HG03280 (cell line): Measurements from ENCODE around the gene URI1.
A peak's percentile ranks its signal among the peaks of the same experiment; 100 is the strongest.
"Not testable (repeated sequence)": the region's sequence is repeated elsewhere in the genome, so short reads cannot be mapped to it uniquely, and the experiment has no call there.

ENCODE experiments used
- ATAC-seq: cut with Tn5 transposase; IDR thresholded peaks from one replicate; pipeline ENCODE4 v1.9.1; 2021; ENCODE audit warnings: mild to moderate bottlenecking, moderate library complexity; ENCODE audit not compliant: unreplicated experiment

Gene URI1

DNA sequence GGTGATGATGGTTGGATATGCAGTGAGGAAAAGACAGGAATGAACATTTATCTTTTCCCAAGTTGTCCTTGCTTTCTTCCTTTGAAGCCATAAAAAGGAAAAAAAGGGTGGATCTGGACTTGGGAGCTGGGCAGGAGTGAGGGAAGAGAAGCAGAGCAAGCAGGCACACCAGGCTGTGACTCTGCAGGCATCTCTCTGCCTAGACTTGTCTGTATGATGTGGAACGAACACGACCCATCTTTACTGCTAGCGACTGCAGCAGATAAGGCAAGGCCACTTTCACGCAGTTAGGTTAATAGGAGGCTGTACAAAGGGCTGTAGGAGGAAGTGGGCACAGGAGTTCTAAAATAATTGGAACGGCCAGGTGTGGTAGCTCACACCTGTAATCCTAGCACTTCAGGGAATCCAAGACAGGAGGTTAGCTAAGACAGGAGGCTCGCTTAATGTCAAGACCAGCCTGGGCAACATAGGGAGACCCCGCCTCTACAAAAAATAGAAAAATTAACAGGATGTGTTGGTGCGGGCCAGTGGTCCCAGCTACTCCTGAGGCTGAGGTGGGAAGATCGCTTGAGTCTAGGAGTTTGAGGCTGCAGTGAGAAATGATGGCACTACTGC, 961 bp upstream of the URI1 start:
- ATAC-seq = no peak

GRCh38 chr19:29942404-29943261, 594 bp downstream of the URI1 start:
- peak; percentile 62 for ATAC-seq

DNA sequence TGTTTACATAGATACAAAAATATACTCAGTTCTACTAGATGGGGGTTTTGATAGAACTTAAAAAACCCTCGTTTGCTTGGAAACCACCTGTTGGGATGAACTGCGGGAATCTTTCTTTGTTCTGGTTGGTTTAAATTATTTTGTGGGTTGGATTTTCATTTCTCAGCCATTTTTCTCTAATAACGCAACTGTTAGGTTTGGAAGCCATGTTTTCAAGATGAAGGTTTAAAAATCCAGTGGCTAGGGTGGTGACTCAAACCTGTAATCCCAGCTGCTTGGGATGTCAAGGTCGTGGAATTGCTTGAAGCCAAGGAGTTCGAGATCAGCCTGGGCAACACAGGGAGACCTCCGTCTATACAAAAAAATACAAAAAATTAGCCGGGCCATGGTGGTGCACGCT, 1.6 kb downstream of the URI1 start:
- no peak for ATAC-seq

DNA sequence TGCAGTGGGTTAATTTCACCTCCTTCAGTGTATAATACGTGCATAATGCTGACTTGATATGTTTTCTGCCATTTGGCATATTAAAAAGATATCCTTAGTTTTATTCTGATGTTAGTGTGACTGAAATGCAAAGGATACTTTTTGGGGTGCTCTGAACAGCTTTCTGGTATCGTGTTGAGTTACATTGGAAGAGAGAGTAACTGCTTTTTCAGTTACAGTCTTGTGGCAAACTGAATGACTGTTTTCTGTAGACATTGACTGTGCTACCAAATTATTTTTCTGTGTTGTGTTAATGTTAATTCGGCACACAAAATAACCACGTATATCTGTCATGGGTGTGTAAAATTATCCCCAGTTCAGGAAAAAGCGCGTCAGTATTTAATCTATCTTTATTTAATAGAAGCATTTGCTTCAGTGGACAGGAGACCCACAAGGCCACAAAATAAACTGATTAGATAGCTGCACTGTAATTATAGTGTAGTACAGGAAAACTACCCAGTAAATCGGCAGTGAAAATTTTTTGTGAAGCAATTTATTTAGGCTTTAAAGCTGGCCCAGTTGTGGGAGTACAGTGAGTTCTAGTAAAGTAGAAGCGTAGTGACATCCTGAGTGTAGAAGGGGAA, 2.5 kb downstream of the URI1 start:
- no peak for ATAC-seq

DNA sequence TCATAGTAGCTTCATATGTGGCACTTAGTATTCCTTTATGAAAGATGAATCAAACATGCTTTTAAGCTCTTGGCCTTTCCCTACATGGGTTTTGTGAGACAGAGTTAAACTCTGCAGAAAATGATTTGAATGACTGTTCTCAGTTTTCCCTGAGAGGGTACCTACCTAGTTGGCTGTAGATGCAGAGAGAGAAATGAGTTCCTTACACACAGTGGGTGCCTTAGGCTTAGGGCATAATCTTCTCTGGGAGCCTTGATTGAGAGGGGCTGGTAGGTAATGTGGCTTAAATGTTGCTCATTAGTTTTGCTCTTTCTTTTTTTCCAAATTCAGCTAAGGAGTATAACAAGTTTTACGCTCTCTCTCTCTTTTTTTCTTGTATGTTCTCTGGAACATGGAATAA, 3.0 kb downstream of the URI1 start:
- no peak for ATAC-seq

- no peak for ATAC-seq
Observed at GRCh38 chr19:29945433-29945832, 3.4 kb downstream of the URI1 start.

DNA sequence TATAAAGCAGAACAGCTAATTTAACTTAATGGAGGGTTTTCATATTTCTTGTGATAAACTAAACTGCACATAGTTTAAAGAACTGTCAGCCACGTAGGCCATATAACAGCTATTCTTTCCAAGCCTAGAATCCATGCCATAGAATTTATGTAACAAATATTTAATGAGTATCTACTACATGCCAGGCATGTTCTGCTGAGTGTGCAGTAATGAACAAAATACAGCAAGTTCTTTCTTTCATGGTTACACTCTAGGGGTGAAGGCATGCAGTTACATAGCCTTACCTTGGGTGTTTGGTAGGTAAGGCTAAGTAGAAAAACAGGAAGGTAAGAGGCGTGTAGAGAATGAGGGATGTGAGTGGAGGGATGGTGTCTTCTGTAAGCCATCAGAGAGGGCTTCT, 4.6 kb downstream of the URI1 start:
- no peak for ATAC-seq

DNA sequence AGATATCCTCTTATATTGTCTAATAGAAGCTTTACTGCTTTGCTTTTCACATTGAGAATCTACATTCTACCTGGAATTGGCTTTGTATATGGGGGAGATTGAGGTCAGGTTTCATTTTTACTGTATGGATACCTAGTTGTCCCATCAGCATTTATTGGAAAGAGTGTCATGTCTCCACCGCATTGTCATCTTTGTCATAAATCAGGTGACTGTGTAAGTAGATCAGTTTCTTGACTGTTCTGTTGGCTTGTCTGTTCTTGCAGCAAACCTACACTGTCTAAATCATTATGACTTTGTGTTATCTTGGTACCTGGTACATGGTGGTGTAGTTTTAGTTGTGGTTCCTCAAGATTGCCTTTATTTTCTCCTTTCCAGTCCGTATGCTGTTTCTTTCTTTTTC, 5.8 kb downstream of the URI1 start:
- no peak for ATAC-seq

- ATAC-seq = not testable (repeated sequence)
Observed at GRCh38 chr19:29948759-29949470, 6.9 kb downstream of the URI1 start.

DNA sequence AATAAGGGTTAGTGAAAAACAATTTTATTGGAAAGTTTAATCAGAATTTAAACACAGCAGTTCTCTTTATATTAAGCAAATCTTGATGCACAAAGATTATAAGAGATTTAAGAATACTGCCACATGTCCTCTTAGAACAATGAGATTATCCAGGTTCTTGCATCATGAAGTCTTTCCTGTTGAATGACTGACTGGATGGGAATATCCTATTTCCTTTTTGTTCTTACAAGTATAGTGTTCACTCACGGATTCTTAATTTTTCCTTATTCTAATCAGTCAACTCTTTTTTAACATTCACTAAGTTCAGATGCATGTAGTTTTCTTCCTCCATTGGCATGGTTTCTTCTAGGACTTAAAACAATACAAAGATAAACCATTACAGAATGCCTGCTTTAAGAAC, 10.1 kb downstream of the URI1 start:
- no peak for ATAC-seq

DNA sequence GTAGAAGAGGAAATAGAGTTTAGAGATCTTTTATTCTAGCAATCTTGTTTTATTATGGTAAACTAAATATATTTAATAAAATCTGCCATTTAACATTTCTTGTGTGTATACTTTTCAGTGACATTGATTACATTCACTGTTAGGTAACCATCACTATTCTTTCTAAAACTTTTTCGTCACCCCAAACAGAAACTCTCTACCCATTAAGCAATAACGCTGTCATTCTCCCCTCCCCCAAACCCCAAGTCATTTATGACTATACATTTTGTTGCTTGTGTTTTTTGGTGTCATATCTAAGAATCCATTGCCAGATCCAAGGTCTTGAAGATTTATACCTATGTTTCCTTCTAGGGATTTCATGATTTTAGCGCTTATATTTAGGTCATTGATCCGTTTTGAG, 10.6 kb downstream of the URI1 start:
- no peak for ATAC-seq

- ATAC-seq = no peak
Observed at GRCh38 chr19:29953352-29954247, 11.6 kb downstream of the URI1 start.

GRCh38 chr19:29956855-29957254, 14.8 kb downstream of the URI1 start:
- ATAC-seq = no peak

GRCh38 chr19:29961311-29961710, 19.3 kb downstream of the URI1 start:
- no peak for ATAC-seq

- no peak for ATAC-seq
Observed at GRCh38 chr19:29962793-29963192, 20.8 kb downstream of the URI1 start.

GRCh38 chr19:29963576-29963975, 21.5 kb downstream of the URI1 start:
- ATAC-seq = no peak

- ATAC-seq = no peak
Observed at GRCh38 chr19:29964171-29964570, 22.1 kb downstream of the URI1 start.

DNA sequence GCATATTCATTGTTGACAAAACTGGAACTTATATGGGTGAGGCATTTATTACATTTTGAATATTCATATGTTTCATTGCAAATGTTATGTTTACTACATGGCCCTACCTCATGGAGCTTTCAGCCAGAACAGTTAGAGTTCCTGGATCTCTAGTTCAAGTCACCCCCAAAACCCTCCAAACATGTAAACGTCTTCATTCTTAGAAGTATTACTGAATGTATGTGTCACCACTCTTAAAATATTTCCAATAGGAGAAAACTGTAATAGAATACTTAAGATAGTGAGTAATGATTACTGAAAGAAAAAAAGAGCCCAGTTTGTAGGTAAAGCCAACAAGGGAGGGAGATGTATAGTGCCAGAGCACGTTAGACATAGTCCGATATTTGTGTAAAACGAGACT, 23.5 kb downstream of the URI1 start:
- no peak for ATAC-seq

DNA sequence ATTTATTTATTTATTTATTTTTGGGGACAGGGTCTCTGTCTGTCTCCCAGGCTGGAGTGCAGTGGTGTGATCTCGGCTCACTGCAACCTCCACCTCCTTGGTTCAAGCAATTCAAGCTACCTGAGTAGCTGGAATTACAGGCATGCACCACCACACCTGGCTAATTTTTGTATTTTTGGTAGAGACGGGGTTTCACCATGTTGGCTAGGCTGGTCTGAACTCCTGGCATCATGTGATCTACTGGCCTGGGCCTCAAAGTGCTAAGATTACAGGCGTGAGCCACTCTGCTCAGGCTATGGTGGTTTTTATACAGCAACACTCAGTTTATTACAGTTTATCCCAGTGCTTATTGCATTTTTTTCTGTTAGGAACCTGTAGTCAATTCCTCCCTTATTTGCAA, 24.1 kb downstream of the URI1 start:
- not testable (repeated sequence) for ATAC-seq

- ATAC-seq = no peak
Observed at GRCh38 chr19:29966588-29967249, 24.7 kb downstream of the URI1 start.
